Ishikawa (cell line): ENCODE measurements around the gene DEXI.

Experiments used
- CREB1 ChIP-seq: IDR thresholded peaks from 2 replicates; pipeline ENCODE4 v1.6.1; 2012; ENCODE audit warnings: low read depth
- EGR1 ChIP-seq: IDR thresholded peaks from 2 replicates; pipeline ENCODE4 v1.6.1; 2012
- EP300 ChIP-seq: IDR thresholded peaks from 2 replicates; pipeline ENCODE4 v1.6.1; 2012; ENCODE audit warnings: borderline replicate concordance
- MAX ChIP-seq: IDR thresholded peaks from 2 replicates; pipeline ENCODE4 v1.6.1; 2012
- NFIC ChIP-seq: IDR thresholded peaks from 2 replicates; pipeline ENCODE4 v1.6.1; 2012
- RAD21 ChIP-seq: IDR thresholded peaks from 2 replicates; pipeline ENCODE4 v1.6.1; 2012; ENCODE audit warnings: low read depth
- REST ChIP-seq: IDR thresholded peaks from 2 replicates; pipeline ENCODE4 v1.6.1; 2012; ENCODE audit warnings: low read depth, mild to moderate bottlenecking
- TAF1 ChIP-seq: IDR thresholded peaks from 2 replicates; pipeline ENCODE4 v1.6.1; 2012; ENCODE audit warnings: low read depth, mild to moderate bottlenecking
- USF1 ChIP-seq: IDR thresholded peaks from 2 replicates; pipeline ENCODE4 v1.6.1; 2012

GRCh38 chr16:10949424-10949970 is 7.2 kb upstream of the DEXI start:
- TF ChIP-seq TAF1 (no peak), EGR1 (no peak), USF1 (peak; percentile 78), MAX (peak; percentile 78), RAD21 (no peak), NFIC (peak; percentile 49), REST (no peak), EP300 (peak; percentile 47; the same call in 1 of the 2 replicates), CREB1 (no peak)
